Gastrocnemius medialis (tissue), 4 donors: ENCODE results near the gene HIP1R. TPM values are rescaled to one million over a fixed set of nuclear protein-coding genes. Genes with fewer than 3 reads are reported as not detected.

Source experiments
- ATAC-seq, 2 donors: fragments of 150-250 bp; one replicate each; pipeline ENCODE4 v1.9.1; 2016
- DNase-seq, 2 donors: peaks; one replicate each; pipeline ENCODE4 v3.0.0-alpha.2; 2019
- H3K27ac ChIP-seq, 4 donors: fragments of 200-600 bp; sonication (generic); 1 replicate in 1 of 4; 2 replicates in 3 of 4; pipeline ENCODE4 v1.5.1; 2016 to 2018; ENCODE audit warnings: mild to moderate bottlenecking in 2 of 4, moderate library complexity in 1 of 4
- H3K27me3 ChIP-seq, 3 donors: fragments of 200-600 bp; sonication (generic) in 2 of 3; 1 replicate in 1 of 3; 2 replicates in 2 of 3; pipeline versions ENCODE4 v1.5.1 to v1.6.0; 2016 to 2019; ENCODE audit warnings: mild to moderate bottlenecking in 1 of 3, moderate library complexity in 1 of 3
- H3K36me3 ChIP-seq, 2 donors: fragments of 200-600 bp; sonication (generic) in 1 of 2; one replicate each; pipeline ENCODE4 v1.5.1; 2017 to 2018
- H3K4me1 ChIP-seq, 2 donors: fragments of 200-600 bp; sonication (generic) in 1 of 2; one replicate each; pipeline ENCODE4 v1.5.1; 2016 to 2017; ENCODE audit warnings: mild to moderate bottlenecking in 2 of 2
- H3K4me3 ChIP-seq, 4 donors: fragments of 200-600 bp; sonication (generic) in 3 of 4; 1 replicate in 1 of 4; 2 replicates in 3 of 4; pipeline ENCODE4 v1.5.1; 2016 to 2019; ENCODE audit warnings: mild to moderate bottlenecking in 2 of 4
- H3K9me3 ChIP-seq, 3 donors: fragments of 200-600 bp; sonication (generic) in 2 of 3; 1 replicate in 1 of 3; 2 replicates in 2 of 3; pipeline ENCODE4 v1.5.1; 2016 to 2019
- CTCF ChIP-seq, 5 experiments: fragments of 450-650 bp in 3 of 5; fragments of 200-600 bp in 2 of 5; sonication (generic) in 2 of 5; IDR thresholded peaks in 4 of 5; conservative IDR thresholded peaks in 1 of 5; 1 replicate in 4 of 5; 2 replicates in 1 of 5; pipeline ENCODE4 v1.5.1; 2016 to 2019; ENCODE audit warnings: antibody characterized with exemption in 5 of 5, mild to moderate bottlenecking in 3 of 5, moderate library complexity in 3 of 5
- POLR2A ChIP-seq, 2 donors: fragments of 450-650 bp; IDR thresholded peaks; one replicate each; pipeline ENCODE4 v1.6.1; 2017; ENCODE audit warnings: antibody characterized with exemption in 2 of 2, mild to moderate bottlenecking in 2 of 2, moderate library complexity in 2 of 2
- in situ Hi-C, 4 donors: fragments of 200-750 bp; cut with MboI; loops; one replicate each; pipeline versions ENCODE4 v1.15.0 to v1.8.0; 2017; ENCODE audit warnings: low sequenced_read_pairs in 4 of 4
- intact Hi-C: fragments of 100-400 bp; cut with DNase I; formaldehyde crosslinking; loops from one replicate; pipeline ENCODE4 v1.15.1; 2023; ENCODE audit warnings: low total_unique reads
- total RNA-seq, 4 donors: library from RNA; depleted of rRNA; stranded (reverse); fragments of >200 nt; gene quantifications; one replicate each; pipeline versions ENCODE4 v1.1.0 to v1.2.3, GENCODE V29; 2016

Gene HIP1R
- total RNA-seq, 4 donors from 2014 or later, result 9.3 to 14.8 (median 14.5) TPM

- TF ChIP-seq POLR2A (IDR thresholded peaks at IDR 0.05) (no peak), CTCF (IDR thresholded peaks at IDR 0.05 in 4 of 5, conservative IDR thresholded peaks at IDR 0.05 in 1 of 5) (no peak)
- in situ Hi-C loops, result no loop called here
- ATAC-seq, result no peak
These were observed 59.2 kb downstream of the HIP1R start for GRCh38 chr12:122894193-122895121.

GRCh38 chr12:122895320-122895703, 60.1 kb downstream of the HIP1R start:
- H3K9me3 ChIP-seq, result no peaks in the 10 kb centered on the region
- intact Hi-C loops, result no loop called here
- no peaks in the 10 kb centered on the region for H3K36me3 ChIP-seq
- H3K4me1 ChIP-seq, result peaks cover 39 to 47% of the 10 kb centered on the region in 2 donors
- DNase-seq, result no peak
- H3K4me3 ChIP-seq, result peak overlapping the region; percentile 82 to 96 (median 94)
- TF ChIP-seq POLR2A (IDR thresholded peaks at IDR 0.05) (no peak), CTCF (IDR thresholded peaks at IDR 0.05 in 4 of 5, conservative IDR thresholded peaks at IDR 0.05 in 1 of 5) (no peak)
- peak overlapping the region; percentile 79 to 85 (median 84) for H3K27ac ChIP-seq
- peak in 1 of 2 donors; percentile 24 for ATAC-seq
- in situ Hi-C loops, result no loop called here
- no peaks in the 10 kb centered on the region for H3K27me3 ChIP-seq

More at GRCh38 chr12:122894193-122895121, 59.2 kb downstream of the HIP1R start:
- H3K4me1 ChIP-seq, result peaks cover 40 to 52% of the 10 kb centered on the region in 2 donors
- no peaks in the 10 kb centered on the region for H3K27me3 ChIP-seq
- peak overlapping the region; percentile 79 to 85 (median 84) for H3K27ac ChIP-seq
- H3K9me3 ChIP-seq, result no peaks in the 10 kb centered on the region
- H3K4me3 ChIP-seq, result peak overlapping the region; percentile 82 to 96 (median 94)
- intact Hi-C loops, result no loop called here
- no peak for DNase-seq
- no peaks in the 10 kb centered on the region for H3K36me3 ChIP-seq

- Histone ChIP-seq H3K4me3 (peak within 1 kb of the TSS; percentile 82 to 96 (median 94)), H3K27ac (peak within 1 kb of the TSS; percentile 79 to 85 (median 84)), H3K36me3 (no peaks in the 10 kb centered on the region), H3K27me3 (no peaks in the 10 kb centered on the region), H3K9me3 (no peaks in the 10 kb centered on the region), H3K4me1 (peaks cover 39 to 46% of the 10 kb centered on the region in 2 donors)
- TF ChIP-seq POLR2A (IDR thresholded peaks at IDR 0.05), result peak; percentile 80 to 82
- TF ChIP-seq CTCF (IDR thresholded peaks at IDR 0.05 in 4 of 5, conservative IDR thresholded peaks at IDR 0.05 in 1 of 5), result peak in 2 of 5 experiments; percentile 11 to 40
- intact Hi-C loops (loop anchor here (2.0 kb wide), 2 partner anchors 25 to 79 kb away; partner anchors contain the start of gene OGFOD2), in situ Hi-C loops (no loop called here)
- peak; percentile 13 to 52 for DNase-seq
- ATAC-seq, result peak; percentile 68 to 81
These were observed 60.7 kb downstream of the HIP1R start, which contains the start of gene VPS37B for GRCh38 chr12:122895704-122896636. Gene VPS37B, minus strand, starts transcription at chr12:122896124. Its CDS starts 62 bp downstream, at chr12:122896062.

GRCh38 chr12:122896662-122897061, 61.4 kb downstream of the HIP1R start:
- Histone ChIP-seq H3K36me3 (no peaks in the 10 kb centered on the region), H3K4me3 (no peak overlapping the region), H3K27me3 (no peaks in the 10 kb centered on the region), H3K4me1 (peaks cover 32 to 39% of the 10 kb centered on the region in 2 donors), H3K9me3 (no peaks in the 10 kb centered on the region), H3K27ac (peak overlapping the region in 3 of 4 donors; percentile 84 to 85 (median 84))
- in situ Hi-C loops (no loop called here), intact Hi-C loops (loop anchor here (2.0 kb wide), 2 partner anchors 26 to 78 kb away; partner anchors contain the start of gene OGFOD2)
- TF ChIP-seq CTCF (IDR thresholded peaks at IDR 0.05 in 4 of 5, conservative IDR thresholded peaks at IDR 0.05 in 1 of 5), result no peak
- TF ChIP-seq POLR2A (IDR thresholded peaks at IDR 0.05), result no peak
- ATAC-seq (no peak), DNase-seq (no peak)
